PC-9 (cell line): ENCODE results near the gene TRIP10.

Experiments used
- EZH2 ChIP-seq: fragments of 200-600 bp; sonication (generic); IDR thresholded peaks from 2 replicates; pipeline ENCODE4 v1.8.0; 2017; ENCODE audit warnings: antibody characterized with exemption, low read depth
- TF ChIP-seq, protein P1 (sequence below): fragments of 200-600 bp; sonication (generic); conservative IDR thresholded peaks from 2 replicates; pipeline ENCODE4 v1.6.1; 2017; ENCODE audit warnings: mixed run types, antibody characterized with exemption, mild to moderate bottlenecking, moderate library complexity

DNA sequence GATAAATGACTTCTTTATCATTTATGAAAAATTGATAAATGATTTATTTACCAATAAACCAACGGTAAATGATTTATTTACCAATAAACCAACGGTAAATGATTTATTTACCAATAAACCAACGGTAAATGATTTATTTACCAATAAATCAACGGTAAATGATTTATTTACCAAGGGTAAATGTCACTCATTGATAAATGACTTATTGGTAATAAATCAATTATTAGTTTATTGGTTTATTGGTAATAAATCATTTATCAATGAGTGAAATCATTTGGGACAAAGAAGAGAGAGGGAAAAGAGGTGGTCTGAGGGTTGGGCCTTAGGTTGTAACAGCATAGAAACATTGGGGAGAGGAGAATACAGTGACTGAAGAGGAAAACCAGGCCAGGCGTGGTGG, 54.5 kb downstream of the TRIP10 start:
- no peak for TF ChIP-seq EZH2
- TF ChIP-seq, protein P1, sequence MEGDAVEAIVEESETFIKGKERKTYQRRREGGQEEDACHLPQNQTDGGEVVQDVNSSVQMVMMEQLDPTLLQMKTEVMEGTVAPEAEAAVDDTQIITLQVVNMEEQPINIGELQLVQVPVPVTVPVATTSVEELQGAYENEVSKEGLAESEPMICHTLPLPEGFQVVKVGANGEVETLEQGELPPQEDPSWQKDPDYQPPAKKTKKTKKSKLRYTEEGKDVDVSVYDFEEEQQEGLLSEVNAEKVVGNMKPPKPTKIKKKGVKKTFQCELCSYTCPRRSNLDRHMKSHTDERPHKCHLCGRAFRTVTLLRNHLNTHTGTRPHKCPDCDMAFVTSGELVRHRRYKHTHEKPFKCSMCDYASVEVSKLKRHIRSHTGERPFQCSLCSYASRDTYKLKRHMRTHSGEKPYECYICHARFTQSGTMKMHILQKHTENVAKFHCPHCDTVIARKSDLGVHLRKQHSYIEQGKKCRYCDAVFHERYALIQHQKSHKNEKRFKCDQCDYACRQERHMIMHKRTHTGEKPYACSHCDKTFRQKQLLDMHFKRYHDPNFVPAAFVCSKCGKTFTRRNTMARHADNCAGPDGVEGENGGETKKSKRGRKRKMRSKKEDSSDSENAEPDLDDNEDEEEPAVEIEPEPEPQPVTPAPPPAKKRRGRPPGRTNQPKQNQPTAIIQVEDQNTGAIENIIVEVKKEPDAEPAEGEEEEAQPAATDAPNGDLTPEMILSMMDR, result no peak
